Colonic mucosa (tissue), 4 donors: ENCODE results near the gene EPS8. TPM values are rescaled to one million over a fixed set of nuclear protein-coding genes. Genes with fewer than 3 reads are reported as not detected.
"Not testable (repeated sequence)": the region's sequence is repeated elsewhere in the genome, so short reads cannot be mapped to it uniquely, and the experiment has no call there.

ENCODE experiments used
- DNase-seq: peaks from one replicate; pipeline ENCODE4 v3.0.0-alpha.2; 2020
- H3K27ac ChIP-seq: fragments of 200-600 bp; one replicate; pipeline ENCODE4 v1.8.0; 2021
- H3K27me3 ChIP-seq: fragments of 200-600 bp; one replicate; pipeline ENCODE4 v1.8.0; 2021
- H3K36me3 ChIP-seq: fragments of 200-600 bp; one replicate; pipeline ENCODE4 v1.8.0; 2021
- H3K4me1 ChIP-seq: fragments of 200-600 bp; one replicate; pipeline ENCODE4 v1.8.0; 2021; ENCODE audit warnings: mild to moderate bottlenecking
- H3K4me3 ChIP-seq: fragments of 200-600 bp; one replicate; pipeline ENCODE4 v1.8.0; 2021
- H3K9ac ChIP-seq, 2 donors: one replicate each; pipeline ENCODE4 v1.7.0; 2013; ENCODE audit warnings: control low read depth in 2 of 2, low read depth in 2 of 2, low read length in 2 of 2
- H3K9me3 ChIP-seq: fragments of 200-600 bp; one replicate; pipeline ENCODE4 v1.8.0; 2021
- intact Hi-C: fragments of 100-400 bp; cut with DNase I; formaldehyde crosslinking; loops from one replicate; pipeline ENCODE4 v1.14.1; 2022
- total RNA-seq, 2 donors: library from RNA; stranded (reverse); fragmentation: NEBNext Ultra II Directional in 1 of 2; extraction: Animal tissue kit (Norgen Biotek cat#: 25700) in 1 of 2; gene quantifications; one replicate each; pipeline ENCODE4 v1.2.1, GENCODE V29; 2021
- TF ChIP-seq, protein P1 (sequence below): fragments of 200-600 bp; IDR thresholded peaks from one replicate; pipeline ENCODE4 v1.8.0; 2022; ENCODE audit warnings: antibody characterized with exemption, mild to moderate bottlenecking
- donor health status: healthy.
- donor health status: DM: no; HTN: no; CAD: no.
- donor health status: DM: no; HTN: no; CAD: no.

Gene EPS8
- total RNA-seq, 2 donors from 2014 or later = 93.7 to 161 TPM

DNA sequence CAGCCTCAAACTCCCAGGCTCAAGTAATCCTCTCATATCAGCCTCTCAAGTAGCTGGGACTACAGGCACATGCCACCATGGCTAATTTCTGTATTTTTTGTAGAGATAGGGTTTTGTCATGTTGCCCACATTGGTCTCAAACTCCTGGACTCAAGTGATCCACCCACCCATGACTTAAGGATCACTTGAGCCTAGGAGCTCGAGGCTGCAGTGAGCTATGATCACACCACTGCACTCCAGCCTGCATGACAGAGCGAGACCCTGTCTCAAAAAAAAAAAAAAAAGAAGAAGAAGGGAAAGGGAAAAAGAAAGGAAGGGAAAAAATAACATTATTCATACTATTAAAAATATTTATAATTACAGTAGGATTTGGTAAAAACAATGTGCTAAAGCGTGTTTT is 19.2 kb downstream of the EPS8 start:
- H3K4me1 ChIP-seq = no peaks in the 10 kb centered on the region
- DNase-seq = no peak
- H3K27ac ChIP-seq = no peak overlapping the region
- TF ChIP-seq, protein P1, sequence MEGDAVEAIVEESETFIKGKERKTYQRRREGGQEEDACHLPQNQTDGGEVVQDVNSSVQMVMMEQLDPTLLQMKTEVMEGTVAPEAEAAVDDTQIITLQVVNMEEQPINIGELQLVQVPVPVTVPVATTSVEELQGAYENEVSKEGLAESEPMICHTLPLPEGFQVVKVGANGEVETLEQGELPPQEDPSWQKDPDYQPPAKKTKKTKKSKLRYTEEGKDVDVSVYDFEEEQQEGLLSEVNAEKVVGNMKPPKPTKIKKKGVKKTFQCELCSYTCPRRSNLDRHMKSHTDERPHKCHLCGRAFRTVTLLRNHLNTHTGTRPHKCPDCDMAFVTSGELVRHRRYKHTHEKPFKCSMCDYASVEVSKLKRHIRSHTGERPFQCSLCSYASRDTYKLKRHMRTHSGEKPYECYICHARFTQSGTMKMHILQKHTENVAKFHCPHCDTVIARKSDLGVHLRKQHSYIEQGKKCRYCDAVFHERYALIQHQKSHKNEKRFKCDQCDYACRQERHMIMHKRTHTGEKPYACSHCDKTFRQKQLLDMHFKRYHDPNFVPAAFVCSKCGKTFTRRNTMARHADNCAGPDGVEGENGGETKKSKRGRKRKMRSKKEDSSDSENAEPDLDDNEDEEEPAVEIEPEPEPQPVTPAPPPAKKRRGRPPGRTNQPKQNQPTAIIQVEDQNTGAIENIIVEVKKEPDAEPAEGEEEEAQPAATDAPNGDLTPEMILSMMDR = no peak
- no peaks in the 10 kb centered on the region for H3K27me3 ChIP-seq
- H3K4me3 ChIP-seq = no peak overlapping the region
- H3K36me3 ChIP-seq = no peaks in the 10 kb centered on the region
- intact Hi-C loops = no loop called here
- H3K9me3 ChIP-seq = no peaks in the 10 kb centered on the region
- no peak overlapping the region for H3K9ac ChIP-seq

DNA sequence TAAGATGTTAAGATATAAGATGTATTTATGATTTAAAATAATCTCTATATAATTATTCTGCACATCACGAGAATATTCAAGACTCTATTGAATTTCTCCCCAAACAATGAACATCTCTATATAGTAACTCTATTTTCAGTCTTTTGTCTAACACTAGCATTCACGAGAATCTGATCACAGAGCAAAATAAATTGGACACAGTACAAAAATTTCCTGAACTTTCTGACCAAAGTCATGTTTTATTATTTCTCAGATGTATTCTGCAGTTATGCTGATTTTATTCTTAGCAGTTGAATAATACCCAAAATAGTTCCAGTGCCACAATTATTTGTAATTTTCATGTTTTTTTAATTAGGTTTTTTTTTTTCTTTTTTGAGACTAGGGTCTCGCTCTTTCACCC is 19.6 kb downstream of the EPS8 start:
- Histone ChIP-seq H3K4me1 (no peaks in the 10 kb centered on the region), H3K27me3 (no peaks in the 10 kb centered on the region), H3K27ac (no peak overlapping the region), H3K4me3 (no peak overlapping the region), H3K36me3 (no peaks in the 10 kb centered on the region), H3K9me3 (no peaks in the 10 kb centered on the region), H3K9ac (no peak overlapping the region)
- DNase-seq = no peak
- intact Hi-C loops = no loop called here
- TF ChIP-seq, protein P1 = no peak

DNA sequence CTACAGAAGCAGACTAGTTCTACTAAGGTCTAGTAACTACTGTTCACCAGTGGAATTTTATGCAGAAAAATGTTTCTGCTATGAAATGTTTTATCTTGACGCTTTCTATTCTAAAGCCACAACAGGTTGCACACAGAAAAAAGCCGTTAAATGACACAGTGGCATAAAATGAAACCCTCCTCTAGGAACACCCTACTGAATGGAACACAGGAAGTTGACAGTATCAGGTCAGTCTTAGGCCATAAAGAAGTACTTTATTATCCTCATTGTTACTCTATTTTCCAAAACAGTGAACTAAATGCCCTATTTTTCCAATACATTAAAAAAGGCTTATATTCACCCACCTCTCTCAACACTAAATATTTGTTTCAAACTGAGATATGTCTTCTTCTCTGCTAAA is 21.9 kb downstream of the EPS8 start:
- Histone ChIP-seq H3K27ac (peak overlapping the region; percentile 48), H3K4me1 (no peaks in the 10 kb centered on the region)

DNA sequence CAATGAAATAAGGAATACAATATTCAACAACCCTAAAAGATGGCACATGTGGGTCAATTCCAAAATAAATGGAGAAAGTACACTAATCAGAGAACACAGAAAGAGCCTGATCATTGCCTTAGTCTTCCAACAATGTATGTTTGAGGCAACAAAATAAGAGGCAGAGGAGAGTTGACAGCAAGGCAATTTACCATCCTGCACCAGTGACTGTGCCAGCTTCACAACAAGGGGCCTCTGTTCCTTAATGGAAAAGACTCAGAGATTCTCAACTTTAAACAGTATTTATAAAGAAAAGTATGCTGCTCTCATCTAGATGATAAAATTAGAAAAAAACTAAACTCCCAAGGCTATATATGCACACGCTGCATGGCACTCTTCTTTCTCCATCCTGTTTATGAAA is 25.9 kb downstream of the EPS8 start:
- Histone ChIP-seq H3K27ac (no peak overlapping the region), H3K4me1 (no peaks in the 10 kb centered on the region), H3K9me3 (no peaks in the 10 kb centered on the region), H3K27me3 (no peaks in the 10 kb centered on the region), H3K36me3 (no peaks in the 10 kb centered on the region), H3K4me3 (no peak overlapping the region), H3K9ac (no peak overlapping the region)
- TF ChIP-seq, protein P1 = no peak
- intact Hi-C loops = no loop called here
- no peak for DNase-seq

More for the DNA sequence above, 21.9 kb downstream of the EPS8 start:
- Histone ChIP-seq H3K4me3 (no peak overlapping the region), H3K9me3 (no peaks in the 10 kb centered on the region), H3K9ac (no peak overlapping the region), H3K27me3 (no peaks in the 10 kb centered on the region), H3K36me3 (no peaks in the 10 kb centered on the region)
- TF ChIP-seq, protein P1 = no peak
- DNase-seq = no peak
- intact Hi-C loops = no loop called here

DNA sequence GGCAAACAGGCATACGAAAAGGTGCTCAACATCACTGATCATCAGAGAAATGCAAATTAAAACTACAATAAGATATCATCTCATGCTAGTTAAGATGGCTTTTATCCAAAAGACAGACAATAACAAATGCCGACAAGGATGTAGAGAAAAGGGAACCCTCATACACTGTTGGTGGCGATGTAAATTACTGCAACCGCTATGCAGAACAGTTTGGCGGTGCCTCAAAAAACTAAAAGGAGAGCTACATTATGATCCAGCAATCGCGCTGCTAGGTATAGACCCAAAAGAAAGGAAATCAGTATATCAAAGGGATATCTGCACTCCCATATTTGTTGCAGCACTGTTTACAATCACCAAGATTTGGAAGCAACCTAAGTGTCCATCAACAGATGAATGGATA is 27.0 kb downstream of the EPS8 start:
- H3K27ac ChIP-seq, H3K4me1 ChIP-seq, intact Hi-C loops, DNase-seq, H3K4me3 ChIP-seq, H3K9me3 ChIP-seq, H3K36me3 ChIP-seq, H3K9ac ChIP-seq, H3K27me3 ChIP-seq: not testable (repeated sequence)

DNA sequence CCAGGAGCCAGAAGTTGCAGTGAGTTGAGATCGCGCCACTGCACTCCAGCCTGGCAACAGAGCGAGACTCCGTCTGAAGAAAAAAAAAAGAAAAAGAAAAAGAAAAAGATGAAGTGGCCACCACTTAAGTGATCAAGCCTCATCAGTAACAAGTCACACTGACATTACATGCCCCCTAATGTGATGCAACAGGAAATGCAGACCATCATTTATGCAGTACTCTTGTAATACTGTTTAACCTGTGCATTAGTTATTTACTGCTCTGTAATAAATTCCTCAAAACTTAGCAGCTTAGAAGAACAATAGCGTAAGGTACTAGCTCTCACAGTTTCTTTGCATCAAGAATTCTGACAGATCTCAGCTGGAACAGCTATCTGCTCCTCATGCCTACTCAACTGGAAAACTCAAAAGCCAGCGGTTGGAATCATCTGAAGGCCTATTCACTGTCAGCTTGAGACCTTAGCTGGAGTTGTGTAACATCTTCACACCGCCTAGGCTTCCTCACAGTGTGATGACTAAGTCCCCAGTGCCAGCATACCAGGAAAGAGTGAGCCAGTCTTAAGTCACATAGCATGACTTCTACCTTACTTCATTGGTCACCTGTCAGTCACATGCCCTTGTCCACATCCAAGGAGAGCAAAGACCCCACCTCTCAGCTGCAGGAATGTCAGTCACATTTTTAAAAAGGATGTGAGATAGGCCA is 31.5 kb downstream of the EPS8 start:
- Histone ChIP-seq H3K9ac (no peak overlapping the region), H3K4me1 (no peaks in the 10 kb centered on the region), H3K4me3 (no peak overlapping the region), H3K36me3 (no peaks in the 10 kb centered on the region), H3K9me3 (no peaks in the 10 kb centered on the region), H3K27ac (no peak overlapping the region), H3K27me3 (no peaks in the 10 kb centered on the region)
- intact Hi-C loops = no loop called here
- TF ChIP-seq, protein P1 = no peak
- DNase-seq = no peak
